NCI-H748 treated with DMSO at 0.1 percent for 48 hours (cell line): Measurements from ENCODE around the gene CHMP1A.

Experiments used
- DNase-seq: peaks from one replicate; lab custom pipeline; 2025; lab: John Stamatoyannopoulos, UW

CHMP1A gene

GRCh38 chr16:89624777-89625761, 32.4 kb downstream of the CHMP1A start:
- no peak for DNase-seq

DNA sequence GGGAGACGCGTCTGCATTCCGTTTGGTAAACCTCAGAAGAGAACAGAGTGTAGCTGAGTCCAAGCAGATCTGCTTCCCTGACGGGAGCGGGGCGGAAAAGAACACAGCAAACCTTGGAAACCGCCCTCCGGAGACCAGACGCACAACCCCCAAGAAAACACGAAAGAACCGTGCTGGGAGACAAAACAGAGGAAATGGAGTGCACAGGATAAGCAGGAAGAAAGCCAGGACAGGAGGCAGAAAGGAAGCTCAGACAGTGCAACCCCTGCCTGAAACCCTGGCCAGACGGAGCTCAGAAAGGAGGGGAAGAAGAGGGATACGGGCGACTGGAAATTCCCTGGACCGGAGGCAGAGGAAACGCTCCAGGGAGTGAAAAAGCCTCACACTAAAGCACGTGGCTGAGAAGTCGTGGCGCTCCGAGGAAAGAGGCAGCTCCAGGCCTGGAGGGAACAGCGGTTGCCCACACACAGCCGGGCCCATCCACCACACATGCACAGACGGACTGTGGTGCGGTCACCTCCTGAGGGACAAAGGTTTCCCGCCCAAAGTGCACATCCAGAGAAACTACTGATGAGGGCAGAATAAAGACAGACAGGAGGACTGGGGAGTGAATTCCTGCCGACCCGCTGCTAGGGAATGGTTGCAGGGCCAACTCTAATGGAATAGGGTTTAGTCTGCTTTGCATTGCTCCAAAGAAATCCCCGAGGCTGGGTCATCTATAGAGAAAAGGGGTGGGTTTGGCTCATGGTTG, 33.8 kb downstream of the CHMP1A start:
- no peak for DNase-seq

GRCh38 chr16:89621698-89622409, 35.7 kb downstream of the CHMP1A start:
- DNase-seq = no peak

DNA sequence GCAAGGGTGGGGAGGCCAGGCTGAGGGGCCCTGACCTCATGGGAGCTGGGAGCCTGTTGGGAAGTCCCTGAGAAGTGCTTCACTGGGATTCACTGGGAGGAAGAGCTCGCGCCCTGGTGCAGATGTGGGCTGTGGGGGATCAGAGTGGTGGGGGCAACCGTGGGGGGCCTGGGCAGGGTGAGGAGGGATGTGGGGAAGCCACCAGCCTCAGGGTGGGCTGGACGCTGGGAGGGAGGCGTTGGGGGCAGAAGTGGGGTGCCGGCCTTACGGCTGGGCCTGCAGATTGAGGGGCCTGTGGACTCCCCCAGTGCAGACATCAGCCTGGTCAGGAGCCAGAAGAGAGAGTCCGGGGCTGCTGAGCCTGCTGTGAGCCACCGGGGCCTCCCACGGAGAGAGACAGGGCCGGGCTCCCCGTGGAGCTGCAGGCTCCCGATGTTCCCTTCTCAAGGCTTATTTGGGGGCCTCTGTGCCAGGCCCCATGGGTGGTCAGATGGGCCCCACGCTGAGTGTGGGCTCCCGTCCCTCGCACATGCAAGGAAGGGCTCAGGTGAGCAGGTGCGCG, 36.3 kb downstream of the CHMP1A start:
- DNase-seq = no peak

DNA sequence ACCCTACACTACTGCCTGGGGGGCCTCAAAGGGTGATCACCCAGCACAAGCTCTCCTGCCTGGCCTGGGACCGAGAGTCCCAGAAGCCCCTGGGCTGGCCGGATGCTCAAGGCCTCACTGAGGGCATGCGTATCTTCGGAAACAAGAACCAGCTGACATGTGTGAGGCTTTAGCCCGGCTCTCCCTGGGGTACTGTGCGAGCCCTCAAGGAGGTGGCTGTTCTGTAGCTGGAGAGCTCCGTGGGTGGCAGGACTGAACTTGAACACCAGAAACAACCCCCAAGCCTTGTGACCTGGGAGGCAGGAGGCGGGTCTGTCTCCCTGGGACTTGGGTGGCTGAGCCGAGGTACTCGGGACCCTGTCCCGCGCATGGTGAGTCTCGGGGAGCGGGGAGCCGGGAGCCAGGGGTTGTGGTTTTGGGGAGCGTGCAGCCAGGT, 37.1 kb downstream of the CHMP1A start:
- DNase-seq = no peak

DNA sequence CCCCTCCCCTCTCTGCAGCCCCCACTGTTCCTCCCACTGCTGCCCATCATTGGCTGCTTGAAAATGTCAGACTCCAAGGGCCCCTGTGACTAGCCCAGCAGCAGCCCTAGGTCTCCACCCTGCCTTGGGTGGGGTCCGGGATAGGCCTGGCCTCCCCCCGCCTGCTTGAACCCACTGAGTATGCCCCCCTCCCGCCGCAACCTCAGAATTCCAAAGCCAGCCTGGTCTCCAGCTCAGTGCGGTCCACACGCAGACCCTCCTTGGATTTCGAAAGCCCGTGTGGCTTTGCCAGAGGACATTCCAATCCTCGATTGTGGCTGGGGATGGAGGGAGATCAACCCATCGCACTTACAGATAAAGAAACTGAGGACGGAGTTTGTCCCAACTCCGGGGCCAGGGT, 37.7 kb downstream of the CHMP1A start:
- no peak for DNase-seq

DNA sequence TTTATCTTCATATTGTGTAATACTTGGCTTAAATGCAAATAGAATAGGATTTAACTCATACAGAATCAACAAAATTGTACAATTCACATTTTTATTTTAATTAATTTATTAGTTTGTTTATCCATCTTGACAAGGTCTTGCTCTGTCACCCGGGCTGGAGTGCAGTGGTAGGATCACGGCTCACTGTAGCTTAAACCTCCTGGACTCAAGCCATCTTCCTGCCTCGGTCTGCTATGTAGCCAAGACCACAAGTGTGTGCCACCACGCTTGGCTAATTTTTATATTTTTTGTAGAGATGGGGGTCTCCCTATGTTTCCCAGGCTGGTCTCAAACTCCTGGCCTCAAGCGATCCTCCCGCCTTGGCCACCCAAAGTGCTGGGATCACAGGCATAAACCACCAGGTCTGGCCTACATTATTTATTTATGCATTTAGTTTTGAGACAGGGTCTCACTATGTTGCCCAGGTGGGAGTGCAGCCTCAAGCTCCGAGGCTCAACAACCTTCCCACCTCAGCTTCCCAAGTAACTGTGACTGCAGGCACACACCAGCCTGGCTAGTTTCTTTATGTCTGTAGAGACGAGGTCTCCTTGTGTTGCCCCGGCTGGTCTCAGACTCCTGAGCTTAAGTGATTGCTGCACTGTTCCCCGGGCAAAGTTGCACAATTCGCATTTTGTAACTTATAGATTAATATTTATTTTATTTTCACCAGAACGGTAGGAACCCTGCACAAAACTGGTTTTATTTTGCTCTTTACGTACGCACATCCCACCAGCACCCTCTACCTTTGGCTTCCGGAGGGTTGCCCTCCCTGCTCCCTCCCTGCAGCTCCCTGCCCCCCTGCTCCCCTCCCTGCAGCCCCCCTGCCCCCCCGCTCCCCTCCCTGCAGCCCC, 39.2 kb downstream of the CHMP1A start:
- no peak for DNase-seq

DNA sequence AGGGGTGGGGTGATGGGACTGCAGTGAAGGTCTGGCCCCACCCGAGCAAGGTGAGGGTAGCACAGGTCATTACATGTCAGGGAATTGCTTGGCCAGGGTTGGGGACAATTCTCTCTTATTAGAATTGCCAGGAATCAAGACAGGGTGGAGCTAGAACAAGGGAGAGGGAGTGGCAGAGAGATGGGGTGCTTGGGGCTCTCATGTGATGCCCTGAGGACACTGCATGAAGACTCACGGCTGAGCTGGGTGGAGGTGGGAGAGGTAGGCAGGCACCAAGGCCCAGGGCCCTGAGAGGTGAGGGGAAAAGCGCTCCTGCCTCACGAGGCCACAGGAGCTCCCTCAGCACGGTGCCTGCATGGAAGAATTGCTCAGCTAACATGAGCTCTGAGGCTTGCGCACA, 40.5 kb downstream of the CHMP1A start:
- DNase-seq = no peak

GRCh38 chr16:89616623-89617022, 40.9 kb downstream of the CHMP1A start:
- DNase-seq = no peak

DNA sequence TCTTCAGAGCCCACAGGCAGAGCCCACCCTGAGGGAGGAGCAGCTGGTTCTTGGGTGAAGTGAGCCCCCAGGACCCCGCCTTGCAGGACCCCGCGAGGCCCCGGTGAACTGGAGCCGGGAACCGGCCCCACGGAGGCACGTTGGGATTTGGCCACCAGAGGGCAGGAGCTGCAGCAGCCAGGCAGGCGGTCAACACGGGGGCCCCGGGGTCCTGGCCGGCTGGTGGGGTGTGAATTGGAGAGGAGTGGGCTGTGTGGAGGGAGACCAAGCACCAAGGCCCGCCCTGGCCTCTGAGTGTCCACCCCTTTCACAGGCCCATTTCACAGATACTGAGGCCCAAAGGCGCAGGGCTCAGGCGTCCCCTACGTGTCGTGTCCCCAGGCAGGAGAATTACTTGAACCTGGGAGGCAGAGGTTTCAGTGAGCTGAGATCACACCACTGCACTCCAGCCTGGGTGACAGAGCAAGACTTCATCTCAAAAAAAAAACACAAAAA, 41.9 kb downstream of the CHMP1A start:
- no peak for DNase-seq

GRCh38 chr16:89615176-89615575, 42.3 kb downstream of the CHMP1A start:
- DNase-seq = no peak

DNA sequence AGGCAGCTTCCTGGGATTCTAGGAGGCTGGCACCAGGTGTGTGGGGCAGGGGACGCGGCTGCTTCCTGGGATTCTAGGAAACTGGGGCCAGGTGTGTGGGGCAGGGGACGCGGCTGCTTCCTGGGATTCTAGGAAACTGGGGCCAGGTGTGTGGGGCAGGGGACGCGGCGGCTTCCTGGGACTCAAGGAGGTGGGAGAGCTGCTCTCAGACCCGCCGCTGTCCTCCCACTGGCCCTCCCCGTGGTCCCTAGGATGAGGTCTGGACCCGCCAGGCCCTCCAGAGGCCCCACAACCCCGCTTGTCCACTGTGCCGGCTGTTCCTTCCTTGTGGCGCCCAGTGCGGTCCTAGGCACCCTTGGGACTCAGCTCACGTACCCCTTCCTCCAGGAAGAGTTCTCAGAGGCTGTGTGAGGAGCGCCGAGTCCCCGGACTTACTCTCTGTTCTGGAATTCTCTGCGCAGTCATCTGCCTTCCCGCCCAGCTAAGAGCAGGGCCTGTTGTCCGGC, 43.5 kb downstream of the CHMP1A start:
- no peak for DNase-seq

DNA sequence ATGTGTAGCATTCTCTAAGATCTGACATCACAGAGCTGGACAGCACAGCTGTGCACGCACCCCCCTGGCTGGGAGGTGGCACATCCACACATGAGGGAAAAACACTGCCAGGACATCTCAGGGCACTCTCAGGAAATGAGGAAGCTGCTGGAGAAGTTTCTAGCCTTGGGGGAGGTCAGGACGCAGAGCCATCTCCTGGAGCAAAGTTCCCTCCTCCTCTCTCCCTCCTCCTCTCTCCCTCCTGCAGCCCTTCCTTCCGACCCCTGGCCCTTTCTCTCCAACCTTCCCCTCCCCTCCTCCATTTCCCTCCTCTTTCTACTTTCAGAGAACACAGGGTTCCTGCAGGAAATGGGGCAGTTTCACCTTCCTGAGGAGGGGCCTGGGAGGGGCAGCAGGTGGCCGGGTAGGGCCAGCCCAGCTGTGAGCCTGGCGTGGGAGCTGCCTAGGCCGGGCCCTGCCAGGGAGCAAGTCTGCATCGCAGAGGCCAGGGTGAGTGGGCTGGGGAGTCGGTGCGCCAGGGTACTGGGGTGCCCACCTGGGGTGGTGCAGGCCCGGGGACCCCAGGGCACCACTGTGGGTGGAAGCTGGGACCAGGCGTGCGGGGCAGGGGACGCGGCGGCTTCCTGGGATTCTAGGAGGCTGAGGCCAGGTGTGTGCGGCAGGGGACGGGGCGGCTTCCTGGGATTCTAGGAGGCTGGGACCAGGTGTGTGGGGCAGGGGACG, 44.1 kb downstream of the CHMP1A start, which contains the start of gene DPEP1:
TSS of gene DPEP1 (plus strand) at position 412 of the 723 bp plus-strand sequence. CDS start 16,769 bp downstream, outside the sequence.
- DNase-seq = no peak

DNA sequence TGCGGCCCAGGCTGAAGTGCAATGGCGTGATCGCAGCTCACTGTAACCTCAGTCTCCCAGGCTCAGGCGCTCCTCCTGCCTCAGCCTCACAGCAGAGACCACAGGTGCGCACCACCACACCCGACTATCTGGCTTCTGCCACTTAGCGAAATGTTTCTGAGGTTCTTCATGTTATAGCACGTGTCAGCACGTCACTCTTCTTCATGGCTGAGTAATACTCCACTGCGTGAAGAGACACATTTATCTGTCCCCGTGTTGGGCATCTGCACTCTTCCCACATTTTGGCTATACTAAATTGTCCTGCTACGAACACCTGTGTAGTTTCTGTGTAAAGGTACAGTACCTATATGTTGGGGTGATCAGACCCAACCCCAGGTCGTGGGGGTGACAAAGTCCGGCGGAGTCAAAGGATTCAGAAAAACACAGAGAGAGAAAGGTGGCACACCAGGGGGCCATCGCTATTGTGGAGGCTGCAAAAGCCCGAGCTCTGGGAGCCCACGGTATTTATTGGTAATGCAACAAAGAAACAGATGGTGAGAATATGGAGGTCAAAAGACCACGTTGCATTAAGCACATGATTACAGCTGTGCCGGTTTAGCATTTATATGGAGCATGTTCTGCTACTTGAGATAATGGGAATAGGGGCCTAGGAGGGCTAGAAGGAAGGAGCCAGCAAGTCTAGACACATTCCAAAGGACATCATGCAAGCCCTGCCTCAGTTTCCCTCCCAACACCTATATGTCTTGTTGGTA, 44.9 kb downstream of the CHMP1A start:
- no peak for DNase-seq

DNA sequence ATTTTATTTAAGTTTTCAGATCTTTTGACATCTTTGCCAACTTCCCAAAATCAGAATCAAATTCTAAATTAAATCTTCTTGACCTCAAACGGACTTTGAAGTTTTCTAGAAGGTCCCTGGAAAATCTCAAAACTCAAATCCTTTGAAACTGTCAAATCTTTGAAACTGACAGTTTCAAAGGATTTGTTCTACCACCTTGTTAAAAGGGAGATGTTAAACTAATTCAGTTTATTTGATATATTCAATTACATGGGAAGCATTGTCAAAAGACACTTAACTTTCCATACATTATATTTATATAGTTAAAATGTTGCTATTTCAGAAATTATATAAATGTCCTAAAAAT, 47.4 kb downstream of the CHMP1A start:
- no peak for DNase-seq

DNA sequence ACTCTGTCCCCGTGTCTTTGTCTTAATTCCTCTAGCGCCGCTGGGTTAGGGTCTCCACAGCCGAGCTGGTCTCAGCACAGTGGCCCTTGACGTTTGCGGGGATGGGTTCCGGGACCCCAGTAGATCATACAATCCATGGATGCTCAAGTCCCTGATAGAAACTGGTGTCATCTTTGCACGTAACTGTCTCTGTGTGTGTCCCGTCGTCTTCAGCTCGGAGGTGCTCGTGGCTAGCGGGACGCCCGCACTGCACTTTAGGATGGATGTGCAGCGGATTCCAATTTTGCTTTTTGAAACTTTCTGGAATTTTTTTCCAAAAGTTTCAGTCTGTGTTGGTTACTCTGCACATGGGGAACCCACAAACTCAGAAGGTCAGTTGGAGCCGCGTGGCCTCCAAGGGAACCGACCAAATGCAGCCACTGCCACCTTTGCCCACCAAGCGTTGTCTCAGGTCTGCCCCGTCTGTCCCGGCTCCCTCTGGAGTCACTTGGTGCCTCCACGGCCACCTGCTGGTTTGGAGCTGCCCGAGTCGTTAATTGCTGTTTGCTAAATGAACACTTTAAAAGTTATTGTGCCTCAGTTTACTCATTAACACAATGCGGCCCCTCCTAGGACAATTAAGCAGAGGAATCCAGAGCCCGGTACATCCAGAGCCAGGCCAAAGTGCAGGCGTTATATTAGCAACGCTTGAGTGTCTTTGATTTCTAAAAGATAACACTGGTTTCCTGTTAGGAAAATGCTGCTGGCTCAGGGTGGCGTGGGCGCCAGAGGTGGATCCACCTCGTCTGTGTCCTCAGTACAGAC, 49.4 kb downstream of the CHMP1A start:
- no peak for DNase-seq

GRCh38 chr16:89607453-89607852, 50.1 kb downstream of the CHMP1A start:
- DNase-seq = no peak

GRCh38 chr16:89606006-89606405, 51.5 kb downstream of the CHMP1A start:
- DNase-seq = no peak
